ENCODE data around the gene TMEM150C. TPM values are rescaled to one million over a fixed set of nuclear protein-coding genes. Genes with fewer than 3 reads are reported as not detected.
A peak's percentile ranks its signal among the peaks of the same experiment; 100 is the strongest.
"Not testable (repeated sequence)": the region's sequence is repeated elsewhere in the genome, so short reads cannot be mapped to it uniquely, and the experiment has no call there.

The TMEM150C gene
- total RNA-seq, 1 donor from 2014 or later, result 90.0 TPM

DNA sequence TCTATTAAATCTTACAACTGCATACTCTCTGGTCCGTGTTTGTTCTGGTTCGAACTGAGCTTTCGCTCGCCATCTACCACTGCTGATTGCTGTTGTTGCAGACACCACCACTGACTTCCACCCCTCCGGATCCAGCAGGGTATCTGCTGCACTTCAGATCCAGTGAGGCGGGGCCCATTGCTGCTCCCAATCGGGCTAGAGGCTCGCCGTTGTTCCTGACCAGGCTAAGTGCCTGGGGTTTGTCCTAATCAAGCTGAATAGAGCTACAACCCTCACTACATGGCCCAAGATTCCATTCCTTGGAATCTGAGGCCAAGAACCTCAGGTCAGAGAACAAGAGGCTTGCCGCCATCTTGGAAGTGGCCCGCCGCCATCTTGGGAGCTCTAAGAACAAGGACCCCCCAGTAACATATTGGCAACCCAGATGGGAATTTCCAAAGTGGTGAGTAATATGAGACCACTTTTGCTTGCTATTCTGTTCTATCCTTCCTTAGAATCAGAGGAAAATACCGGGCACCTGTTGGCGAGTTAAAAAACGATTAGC is 88.1 kb downstream of the TMEM150C start:
- no peak for DNase-seq

DNA sequence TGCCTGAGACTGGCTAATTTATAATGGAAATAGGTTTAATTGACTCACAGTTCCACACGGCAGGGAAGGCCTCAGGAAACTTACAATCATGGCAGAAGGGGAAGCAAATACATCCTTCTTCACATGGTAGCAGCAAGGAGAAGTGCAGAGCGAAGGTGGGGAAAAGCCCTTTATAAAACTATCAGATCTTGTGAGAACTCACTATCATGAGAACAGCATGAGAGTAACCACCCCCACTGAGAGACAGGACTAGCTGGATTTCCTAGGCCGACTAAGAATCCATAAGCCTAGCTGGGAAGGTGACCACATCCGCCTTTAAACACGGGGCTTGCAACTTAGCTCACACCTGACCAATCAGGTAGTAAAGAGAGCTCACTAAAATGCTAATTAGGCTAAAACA is 88.7 kb downstream of the TMEM150C start:
- not testable (repeated sequence) for DNase-seq

DNA sequence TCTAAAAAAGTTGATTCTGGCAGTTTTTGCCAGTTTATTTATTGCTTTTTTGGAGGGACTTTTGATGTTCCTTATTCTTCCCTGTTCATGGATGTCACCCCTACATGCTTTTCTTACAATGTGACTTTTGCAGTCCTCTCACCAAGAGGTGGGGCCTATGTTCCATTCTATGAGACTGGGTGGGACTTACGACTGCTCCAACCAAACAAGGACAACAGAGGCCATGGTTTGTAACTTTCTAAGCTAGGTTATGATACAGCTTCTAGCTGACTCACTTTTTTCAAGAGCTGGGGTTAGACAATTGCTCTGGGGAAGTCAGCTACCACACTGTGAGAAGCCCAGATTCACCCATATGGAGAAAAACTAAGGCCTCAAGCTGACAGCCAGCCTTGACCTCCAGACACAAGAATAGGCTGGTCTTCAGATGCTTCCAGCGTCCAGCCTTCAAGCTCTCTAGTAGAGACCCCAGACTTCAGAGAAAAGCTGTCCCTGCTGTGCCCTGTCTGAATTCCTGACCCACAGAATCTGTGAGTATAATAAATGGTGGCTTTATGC is 91.9 kb downstream of the TMEM150C start:
- DNase-seq, result no peak

DNA sequence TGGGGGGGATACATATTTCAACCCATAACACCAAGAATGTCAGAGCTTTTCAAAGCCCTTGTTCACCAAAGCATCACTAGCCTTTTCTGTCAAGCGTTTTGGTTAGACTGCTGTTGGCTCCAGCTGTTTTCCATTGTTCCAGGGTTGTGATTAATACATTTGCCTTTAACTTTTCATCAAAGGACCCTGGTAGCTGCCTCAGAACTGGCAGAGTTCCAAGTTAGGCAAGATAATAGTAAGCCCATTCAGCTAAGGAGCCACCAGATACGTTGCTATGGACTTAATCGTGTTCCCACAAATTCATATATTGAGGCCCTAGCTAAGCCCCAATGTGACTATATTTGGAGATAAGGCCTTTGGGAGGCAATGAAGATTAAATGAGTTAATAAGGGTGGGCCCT is 94.3 kb downstream of the TMEM150C start:
- DNase-seq, result no peak

DNA sequence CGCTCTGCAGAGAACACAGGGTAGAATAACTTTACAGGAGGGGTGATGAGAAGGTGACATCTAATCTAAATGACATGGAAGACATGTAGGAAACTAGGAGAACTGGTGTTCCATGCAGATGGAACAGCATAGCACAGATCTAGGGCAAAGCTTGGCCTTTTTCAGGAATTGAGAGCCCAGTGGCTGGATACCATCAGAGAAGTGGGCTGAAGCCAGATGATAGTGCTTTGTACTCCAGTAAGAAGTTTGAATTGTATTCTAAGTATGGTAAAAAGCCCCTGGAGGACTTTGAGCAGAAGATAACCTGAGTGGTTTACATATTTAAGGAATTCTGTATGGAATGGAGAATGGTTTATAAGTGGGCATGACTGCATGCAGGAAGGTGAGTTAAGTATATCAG is 98.6 kb downstream of the TMEM150C start:
- no peak for DNase-seq

DNA sequence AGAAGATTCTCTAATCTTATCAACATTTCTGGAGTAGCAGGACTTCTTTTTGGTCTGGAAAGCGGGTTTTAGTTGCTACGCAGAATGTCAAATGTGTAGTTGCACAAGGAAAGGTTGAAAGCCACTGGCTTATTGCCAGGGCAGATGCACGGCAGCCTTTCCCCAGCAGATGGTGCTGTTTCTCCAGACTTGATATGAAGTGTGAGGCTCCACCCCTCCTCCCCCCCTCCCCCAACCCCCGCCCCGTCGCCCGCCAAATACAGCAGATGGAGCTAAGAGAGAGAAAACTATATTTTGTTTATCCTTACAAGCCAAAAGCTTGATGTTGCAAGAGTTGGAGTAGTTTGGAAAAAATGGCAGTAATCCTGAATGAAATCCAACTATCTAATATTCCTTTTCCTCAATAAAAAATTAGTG is 99.4 kb downstream of the TMEM150C start:
- peak; percentile 69 for DNase-seq

DNA sequence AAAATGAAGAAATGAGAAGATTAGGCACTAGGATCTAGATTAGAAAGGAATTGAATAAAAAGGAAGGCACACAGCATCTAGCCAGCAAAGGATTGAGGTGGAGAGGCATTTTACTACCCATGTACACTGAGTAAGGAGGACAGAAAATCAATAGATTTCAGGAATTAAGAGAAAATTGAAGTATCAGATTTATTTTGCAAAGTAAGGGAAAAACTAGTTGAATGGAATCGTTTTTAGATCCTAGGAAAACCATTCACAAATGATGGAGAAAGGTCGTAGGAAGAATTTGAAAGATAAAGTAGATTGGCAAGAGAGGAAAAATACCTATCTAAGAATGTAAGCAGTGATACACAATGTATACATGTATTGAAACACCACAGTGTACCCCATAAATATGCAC is 100.1 kb downstream of the TMEM150C start:
- no peak for DNase-seq

DNA sequence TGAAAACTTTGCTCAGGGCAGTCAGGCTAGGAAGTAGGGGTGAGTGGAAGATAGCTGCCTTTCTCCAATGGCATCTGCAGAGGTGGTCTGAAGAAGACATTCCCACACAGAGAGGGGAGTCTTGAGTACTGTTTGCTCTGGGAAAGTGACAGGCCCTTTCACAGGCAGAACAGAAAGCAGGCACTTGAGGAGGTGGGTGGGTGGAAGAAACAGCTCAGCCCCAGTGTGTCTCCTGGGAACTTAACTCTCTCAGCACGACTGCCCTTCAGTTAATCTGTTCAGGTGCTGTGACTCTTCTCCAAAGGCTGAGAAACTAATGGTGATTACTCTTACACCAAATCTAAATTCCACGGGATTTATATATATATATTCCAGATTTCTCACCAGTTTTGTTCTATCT is 103.1 kb downstream of the TMEM150C start:
- no peak for DNase-seq

DNA sequence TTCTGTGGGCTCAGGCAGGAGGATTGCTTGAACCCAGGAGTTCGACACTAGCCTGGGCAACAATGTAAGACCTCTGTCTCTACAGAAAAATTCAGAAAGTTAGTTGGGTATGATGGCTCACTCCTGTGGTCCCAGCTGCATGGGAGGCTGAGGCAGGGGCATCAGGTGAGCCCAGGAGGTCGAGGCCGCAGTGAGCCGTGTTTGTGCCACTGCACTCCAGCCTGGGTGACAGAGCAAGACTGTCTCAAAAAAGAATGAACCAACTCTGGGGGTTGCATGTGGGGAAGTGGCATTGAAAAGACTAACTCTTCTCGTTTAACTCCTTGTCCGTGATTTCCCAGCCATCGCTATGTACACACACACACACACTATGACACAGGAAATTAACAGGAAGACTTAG is 104.5 kb downstream of the TMEM150C start:
- no peak for DNase-seq

DNA sequence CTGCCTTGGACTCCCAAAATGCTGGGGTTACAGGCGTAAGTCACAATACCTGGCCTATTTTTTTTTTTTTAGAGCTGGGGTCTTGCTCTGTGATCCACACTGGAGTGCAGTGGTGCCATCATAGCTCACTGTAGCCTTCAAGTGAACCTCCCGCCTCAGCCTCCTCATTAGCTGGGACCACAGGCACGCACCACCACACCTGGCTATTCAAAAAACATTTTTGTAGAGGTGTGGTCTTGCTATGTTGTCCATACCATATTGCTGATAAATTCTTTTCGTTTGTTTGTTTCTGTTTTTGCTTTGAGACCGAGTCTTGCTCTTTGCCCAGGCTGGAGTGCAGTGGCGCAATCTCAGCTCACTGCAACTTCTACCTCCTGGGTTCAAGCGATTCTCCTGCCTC is 109.8 kb downstream of the TMEM150C start:
- no peak for DNase-seq

DNA sequence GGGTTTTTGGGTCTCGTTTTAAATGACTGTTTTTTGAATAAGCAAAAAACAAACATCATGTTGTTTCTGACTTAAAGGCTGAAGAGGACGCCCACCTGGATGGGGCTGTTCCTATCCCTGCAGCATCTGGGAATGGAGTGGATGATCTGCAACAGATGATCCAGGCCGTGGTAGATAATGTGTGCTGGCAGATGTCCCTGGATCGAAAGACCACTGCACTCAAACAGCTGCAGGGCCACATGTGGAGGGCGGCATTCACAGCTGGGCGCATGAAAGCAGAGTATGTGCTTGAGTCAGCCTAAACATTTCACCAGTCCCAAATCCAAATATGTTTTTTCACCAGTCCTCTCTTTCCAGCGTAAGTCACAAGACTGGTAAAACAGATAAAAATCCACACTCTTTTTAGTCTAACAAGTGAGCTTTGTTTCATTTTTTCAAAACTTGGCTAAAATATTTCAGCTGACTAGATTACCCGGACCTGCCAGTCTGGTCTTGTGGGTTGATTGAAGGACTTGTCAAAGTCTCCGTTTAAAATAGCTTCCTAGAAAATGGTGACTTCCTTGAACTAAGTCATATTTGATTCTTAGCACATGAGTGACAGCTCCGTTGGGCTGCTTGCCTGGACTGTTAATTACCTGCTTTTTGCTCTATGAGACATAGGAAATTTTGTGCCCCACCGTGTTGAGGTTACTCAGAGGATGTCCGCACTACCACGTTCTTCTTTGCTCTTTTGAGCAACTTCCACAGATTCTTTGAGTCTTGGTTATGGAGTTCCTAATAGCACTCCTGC is 110.6 kb downstream of the TMEM150C start:
- no peak for DNase-seq

DNA sequence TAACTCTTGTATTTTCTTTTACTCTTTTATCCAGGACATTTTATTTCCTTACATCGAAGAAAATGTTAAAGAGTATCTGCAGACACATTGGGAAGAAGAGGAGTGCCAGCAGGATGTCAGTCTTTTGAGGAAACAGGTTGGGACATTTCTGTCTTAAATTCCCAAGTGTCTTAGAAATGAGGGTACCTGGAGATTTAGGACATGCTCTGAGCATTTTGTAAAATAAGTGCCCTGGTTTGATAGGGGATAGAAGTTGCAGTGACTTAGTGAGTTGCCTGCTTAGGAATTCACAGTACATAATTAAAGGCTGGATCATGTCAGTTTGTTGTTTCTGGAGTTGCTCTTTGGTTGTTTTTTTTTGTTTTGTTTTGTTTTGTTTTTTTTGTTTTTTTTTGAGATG is 113.9 kb downstream of the TMEM150C start:
- no peak for DNase-seq

DNA sequence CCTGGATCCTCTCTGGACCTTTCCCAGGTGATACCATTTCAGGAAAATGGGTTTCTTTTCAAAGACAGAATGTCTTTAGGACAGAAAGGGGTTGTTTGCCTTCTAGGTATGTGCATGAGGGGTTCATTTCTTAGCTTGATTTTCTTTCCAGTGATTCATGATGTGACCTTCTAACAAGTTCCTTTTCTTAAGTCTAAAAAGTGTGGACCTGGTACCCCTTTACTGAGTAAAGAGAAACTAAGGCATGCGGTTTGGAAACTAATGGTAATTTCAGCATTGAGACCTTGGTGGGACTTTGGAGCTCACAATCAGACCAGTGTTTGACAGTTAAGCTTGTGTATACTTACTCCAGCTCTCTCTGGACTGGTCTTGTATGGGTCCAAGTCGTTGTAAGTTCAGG is 122.7 kb downstream of the TMEM150C start:
- DNase-seq, result no peak

DNA sequence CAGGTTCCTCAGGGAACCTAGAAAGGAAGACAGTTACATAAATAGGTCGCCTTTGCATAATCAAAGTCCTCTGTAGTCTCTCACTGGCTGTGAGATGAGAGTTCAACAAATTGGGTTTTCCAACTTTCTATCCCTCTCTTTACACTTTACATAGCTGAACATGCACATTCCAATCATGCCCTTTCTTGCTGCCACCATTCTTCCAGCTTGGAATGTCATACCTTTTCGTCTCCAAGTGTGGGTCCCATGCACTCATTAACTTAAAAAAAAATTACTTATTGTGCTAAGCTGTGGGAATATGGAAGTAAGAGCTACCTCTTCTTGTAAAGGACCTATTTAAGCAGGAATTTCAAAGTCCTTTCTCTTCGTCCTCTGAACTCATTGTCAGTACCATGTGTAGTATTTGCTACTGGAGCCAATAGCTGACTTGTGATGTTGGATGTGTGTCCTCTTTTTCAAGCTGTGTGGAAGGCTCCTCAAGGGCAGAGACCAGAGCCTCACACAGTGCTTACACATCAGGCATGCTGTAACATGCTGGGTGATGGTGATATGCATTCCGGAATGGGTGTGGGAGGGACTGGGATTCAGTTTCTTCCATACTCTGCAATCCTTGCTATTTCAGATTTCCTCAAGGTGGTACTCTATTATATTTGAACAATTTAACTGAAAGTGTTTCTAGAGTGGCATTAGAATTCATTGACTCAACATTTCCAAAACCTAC is 124.3 kb downstream of the TMEM150C start:
- no peak for DNase-seq

DNA sequence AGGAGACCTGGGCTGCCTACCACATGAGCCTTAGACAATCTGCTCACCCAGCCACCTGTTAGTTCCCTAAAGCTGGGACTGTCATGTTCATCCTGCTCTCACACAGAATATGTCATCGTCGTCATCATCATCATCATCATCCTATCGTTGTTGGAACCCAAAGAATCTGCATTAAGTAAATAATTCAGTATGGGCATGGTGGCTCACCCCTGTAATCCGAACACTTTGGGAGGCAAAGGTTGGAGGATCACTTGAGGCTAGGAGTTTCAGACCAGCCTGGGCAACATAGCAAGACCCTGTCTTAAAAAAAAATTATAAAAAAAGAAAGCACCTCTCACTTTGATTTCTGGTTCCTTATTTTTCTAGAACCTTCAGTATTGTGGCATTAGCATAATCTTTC is 125.0 kb downstream of the TMEM150C start:
- no peak for DNase-seq

DNA sequence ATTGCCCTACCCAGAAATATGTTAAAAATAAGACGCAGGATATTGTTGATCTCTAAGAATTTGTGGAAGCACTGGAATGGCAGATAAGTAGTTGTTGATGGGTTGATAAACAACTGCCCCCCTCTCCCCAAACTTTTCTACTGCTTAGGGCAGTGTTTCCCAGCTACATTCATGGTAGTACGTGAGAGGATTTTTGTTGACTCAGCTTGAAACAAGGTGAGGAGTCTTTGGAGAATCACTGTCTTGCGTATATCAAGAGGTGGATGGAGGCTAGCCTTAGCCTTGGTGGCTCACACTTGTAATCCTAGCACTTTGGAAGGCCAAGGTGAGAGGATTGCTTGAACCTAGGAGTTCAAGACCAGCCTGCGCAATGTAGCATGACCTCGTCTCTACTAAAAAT is 125.7 kb downstream of the TMEM150C start:
- DNase-seq, result no peak

DNA sequence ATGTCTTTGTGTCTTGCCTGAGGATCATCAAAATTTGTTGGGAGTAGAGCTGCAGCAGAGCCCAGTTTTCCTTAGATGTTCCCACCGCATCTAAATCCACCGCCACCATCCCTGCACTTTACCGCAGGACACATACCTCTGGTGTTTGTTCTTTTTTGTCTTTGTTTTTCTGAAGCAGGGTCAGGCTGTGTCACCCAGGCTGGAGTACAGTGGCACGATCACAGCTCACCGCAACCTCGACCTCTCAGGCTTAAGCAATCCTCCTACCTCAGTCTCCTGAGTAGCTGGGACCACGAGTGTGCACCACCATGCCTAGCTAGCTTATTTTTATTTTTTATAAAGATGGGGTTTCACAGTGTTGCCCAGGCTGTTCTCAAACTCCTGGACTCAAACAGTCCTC is 126.8 kb downstream of the TMEM150C start:
- DNase-seq, result no peak

DNA sequence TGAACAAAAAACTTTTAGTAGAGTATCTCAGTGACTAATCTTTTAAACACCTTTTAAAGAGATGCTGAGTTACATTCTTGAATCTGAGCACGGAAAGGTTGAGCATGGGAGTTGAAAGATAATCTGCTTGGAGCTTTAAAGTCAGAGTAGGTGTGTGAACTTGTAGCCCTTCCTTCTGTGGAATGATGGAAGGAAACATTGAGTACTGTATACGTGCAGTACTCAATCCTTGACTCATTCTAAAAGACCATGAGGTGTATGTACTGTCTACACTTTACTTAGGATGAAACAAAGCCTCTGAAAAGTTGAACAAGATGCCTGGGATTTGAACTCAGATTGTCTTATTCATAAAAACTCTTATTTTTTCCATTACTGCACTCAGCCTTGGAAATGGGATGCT is 128.0 kb downstream of the TMEM150C start:
- DNase-seq, result no peak

Other genes with a start within 250 kb of the TMEM150C start
- gene HNRNPD, start 188.0 kb downstream of the TMEM150C start, total RNA-seq, result 56.0 TPM
- 347 TPM for gene HNRNPDL, start 131.5 kb downstream of the TMEM150C start, total RNA-seq
- gene ENOPH1, start 131.4 kb downstream of the TMEM150C start, total RNA-seq, result 89.7 TPM
- 287 TPM for gene SCD5, start 236.8 kb upstream of the TMEM150C start, total RNA-seq

Data from occipital lobe (tissue), 2 donors.